HG02763 (cell line): Measurements from ENCODE around the gene CCSER1.
"Not testable (repeated sequence)": the region's sequence is repeated elsewhere in the genome, so short reads cannot be mapped to it uniquely, and the experiment has no call there.

Source experiments
- ATAC-seq: cut with Tn5 transposase; IDR thresholded peaks from one replicate; pipeline ENCODE4 v1.9.1; 2021; ENCODE audit warnings: mild to moderate bottlenecking, moderate library complexity; ENCODE audit not compliant: unreplicated experiment

Gene CCSER1

DNA sequence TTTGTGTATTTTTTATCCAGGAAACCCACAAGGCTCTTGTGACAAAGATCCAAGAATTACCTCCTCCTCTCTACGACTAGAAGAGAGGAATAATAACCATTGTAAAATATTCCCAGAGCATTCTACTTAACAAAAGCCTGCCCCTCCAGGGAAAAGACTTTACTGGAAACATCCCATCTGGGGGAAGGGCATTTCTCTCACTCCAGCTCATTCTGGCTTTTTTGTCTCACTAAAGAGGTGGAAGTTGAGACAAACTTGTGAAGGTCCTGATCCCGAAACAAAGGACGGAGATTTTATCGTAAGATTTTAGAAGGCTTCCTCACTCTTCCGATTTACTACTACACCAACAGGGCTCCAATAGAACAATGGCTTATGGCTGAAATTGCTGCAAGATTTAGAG lies 1484.6 kb downstream of the CCSER1 start:
- ATAC-seq, result no peak

DNA sequence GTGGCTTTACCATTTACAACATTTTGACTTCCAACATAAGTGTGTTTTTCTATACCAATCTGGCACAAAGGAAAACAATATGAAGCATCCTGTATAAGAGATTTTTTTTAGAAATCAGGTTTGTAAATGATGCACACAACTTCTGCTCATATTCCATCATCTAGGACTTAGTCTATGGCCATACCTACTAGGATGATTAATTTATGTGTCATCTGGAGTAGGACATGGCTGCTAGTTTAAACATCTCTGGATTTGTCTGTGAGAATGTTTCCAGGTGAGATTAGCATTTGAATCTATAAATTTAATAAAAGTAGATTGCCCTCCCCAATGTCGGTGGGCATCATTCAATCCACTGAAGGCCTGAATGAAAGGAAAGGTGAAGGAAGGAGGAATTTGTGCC lies 1493.8 kb downstream of the CCSER1 start:
- ATAC-seq, result no peak

DNA sequence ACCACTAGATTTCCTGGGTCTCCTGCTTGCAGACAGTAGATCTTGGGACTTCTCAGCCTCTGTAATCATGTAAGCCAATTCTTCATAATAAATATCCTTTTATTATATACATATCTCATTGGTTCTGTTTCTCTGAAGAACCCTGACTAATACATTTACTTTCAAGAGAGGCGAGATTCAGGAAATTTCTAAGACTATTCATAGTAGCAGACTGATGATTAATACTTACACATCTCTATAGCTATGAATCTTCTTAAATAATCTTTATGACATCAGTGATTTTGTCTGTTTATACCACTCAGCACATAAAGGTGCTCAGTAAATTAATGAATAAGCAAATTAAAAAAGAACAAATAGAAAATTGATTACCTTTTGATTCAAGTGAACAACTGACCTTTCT lies 1494.3 kb downstream of the CCSER1 start:
- no peak for ATAC-seq

DNA sequence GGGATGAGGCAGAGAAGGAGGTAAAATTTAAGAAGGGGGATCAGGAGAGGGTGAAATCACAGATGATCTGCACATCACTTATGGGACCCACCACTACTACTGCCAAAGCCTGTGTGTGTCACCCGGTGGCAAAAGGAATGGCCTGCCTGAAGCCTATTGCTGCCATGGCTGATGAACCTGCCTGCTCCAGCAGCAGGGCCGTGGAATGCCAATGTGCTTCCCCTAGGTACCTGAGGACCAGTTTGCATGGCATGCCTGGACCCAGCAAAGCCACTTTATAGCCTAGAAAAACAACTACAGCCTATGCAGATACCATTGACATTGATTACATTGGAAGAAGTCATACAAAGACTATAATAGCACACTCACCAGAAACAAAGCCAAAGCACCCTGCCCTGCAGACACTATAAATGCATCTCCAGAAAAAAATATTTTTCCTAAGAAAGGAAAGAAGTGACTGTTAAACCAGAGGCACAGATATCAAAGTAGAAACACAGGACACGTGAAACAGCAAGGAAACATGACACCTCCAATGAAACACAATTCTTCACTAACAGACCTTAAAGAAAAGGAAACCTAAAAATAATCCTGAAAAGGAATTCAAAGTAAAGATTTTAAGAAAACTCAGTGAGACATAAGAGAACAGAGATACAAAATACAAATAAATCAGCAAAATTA lies 1495.9 kb downstream of the CCSER1 start:
- ATAC-seq, result no peak

DNA sequence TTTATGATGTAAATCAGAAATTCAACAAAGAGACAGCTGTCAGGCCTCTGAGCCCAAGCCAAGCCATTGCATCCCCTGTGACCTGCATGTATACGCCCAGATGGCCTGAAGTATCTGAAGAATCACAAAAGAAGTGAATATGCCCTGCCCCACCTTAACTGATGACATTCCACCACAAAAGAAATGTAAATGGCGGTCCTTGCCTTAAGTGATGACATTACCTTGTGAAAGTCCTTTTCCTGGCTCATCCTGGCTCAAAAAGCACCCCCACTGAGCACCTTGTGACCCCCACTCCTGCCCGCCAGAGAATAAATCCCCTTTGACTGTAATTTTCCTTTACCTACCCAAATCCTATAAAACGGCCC lies 1496.4 kb downstream of the CCSER1 start:
- ATAC-seq, result not testable (repeated sequence)

DNA sequence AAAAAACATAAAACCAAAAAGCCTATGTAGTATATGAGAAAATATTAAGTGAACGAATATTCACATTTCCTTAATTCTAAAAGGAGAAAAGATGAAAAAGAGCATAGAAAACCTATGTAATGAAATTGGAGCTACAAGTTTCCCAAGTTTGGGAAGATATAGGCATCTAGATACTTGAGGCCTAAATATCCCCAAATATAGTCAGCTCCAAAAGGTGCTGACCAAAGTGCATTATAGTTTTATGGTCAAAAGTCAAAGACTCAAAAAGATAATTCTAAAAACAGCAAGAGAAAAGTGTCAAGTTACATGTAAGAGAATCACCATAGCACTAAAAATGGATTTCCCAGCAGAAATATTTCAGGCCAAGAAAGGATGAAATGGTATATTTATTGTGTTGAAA lies 1502.9 kb downstream of the CCSER1 start:
- ATAC-seq, result no peak

DNA sequence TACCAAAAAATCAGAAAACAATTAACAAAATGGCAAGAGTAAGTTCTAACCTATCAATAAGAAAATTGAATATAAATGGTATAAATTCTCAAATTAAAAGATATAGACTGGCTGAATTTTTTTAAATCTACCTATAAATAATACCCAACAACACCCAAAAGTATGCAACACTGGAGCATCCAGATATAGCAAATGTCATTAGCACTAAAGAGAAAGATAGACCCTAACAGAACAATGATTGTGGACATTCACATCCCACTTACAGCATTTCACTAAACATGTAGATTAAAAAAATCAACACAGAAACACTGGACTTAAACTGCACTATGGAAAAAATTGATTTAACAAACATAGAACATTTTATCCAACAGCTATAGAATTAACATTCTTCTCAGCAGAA lies 1503.6 kb downstream of the CCSER1 start:
- no peak for ATAC-seq

DNA sequence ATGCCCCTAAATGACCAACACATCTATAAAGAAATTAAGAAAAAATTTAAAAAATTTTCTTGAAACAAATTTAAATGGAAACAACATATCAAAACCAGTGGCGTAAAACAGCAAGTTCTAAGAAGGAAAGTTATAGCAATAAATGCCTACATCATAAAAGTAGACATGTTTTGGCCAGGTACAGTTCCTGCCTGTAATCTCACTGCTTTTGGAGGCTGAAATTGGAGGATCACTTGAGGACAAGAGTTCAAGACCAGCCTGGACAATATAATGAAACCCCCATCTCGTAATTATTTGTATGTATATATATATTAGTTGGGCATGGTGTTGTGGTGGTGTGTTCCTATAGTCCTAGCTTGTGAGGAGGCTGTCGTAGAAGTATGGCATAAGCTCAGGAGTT lies 1504.1 kb downstream of the CCSER1 start:
- no peak for ATAC-seq

DNA sequence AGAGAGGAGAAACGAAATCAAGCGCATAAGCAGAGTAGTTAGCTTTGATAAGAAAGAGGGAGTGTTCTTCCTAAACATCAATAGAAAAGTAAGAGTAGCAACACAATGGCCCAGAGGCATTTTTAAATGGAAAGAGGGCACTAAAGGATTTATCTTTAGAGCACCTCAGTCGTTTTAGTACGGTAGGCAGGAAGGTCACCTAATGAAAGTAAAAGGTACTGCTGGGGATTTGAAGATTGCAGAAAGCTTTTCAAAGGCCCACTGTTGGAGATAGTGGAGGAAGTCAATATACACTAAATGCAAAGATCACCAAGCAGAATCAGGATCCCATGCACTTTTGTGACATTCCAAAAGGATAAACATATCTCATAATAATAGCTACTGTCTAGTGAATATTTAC lies 1508.9 kb downstream of the CCSER1 start:
- ATAC-seq, result no peak
